NCI-H2107 treated with DMSO at 0.1 percent for 48 hours (cell line): ENCODE data around the gene ALPL.
"Not testable (repeated sequence)": the region's sequence is repeated elsewhere in the genome, so short reads cannot be mapped to it uniquely, and the experiment has no call there.

Experiments
- DNase-seq: peaks from one replicate; lab custom pipeline; 2025; ENCODE audit not compliant: unreplicated experiment; lab: John Stamatoyannopoulos, UW

ALPL gene

GRCh38 chr1:21553116-21553926 lies 44.1 kb downstream of the ALPL start:
- no peak for DNase-seq

GRCh38 chr1:21559788-21560567 lies 50.8 kb downstream of the ALPL start:
- no peak for DNase-seq

- DNase-seq: no peak
These were observed 51.9 kb downstream of the ALPL start for GRCh38 chr1:21560916-21561638.

DNA sequence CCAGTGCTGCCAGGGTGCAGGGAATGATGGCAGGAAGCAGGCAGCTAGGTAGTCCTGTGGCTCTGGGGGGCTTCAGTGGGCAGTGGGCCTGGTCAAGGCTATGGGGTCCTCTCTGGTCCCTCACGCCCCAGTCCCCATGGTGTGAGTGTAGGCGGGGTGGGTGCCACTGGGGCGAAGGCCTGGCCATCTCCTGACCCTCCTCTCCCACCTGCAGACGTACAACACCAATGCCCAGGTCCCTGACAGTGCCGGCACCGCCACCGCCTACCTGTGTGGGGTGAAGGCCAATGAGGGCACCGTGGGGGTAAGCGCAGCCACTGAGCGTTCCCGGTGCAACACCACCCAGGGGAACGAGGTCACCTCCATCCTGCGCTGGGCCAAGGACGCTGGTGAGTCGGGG lies 53.7 kb downstream of the ALPL start:
- DNase-seq: no peak

GRCh38 chr1:21563971-21564370 lies 54.7 kb downstream of the ALPL start:
- no peak for DNase-seq

GRCh38 chr1:21564521-21565095 lies 55.4 kb downstream of the ALPL start:
- no peak for DNase-seq

DNA sequence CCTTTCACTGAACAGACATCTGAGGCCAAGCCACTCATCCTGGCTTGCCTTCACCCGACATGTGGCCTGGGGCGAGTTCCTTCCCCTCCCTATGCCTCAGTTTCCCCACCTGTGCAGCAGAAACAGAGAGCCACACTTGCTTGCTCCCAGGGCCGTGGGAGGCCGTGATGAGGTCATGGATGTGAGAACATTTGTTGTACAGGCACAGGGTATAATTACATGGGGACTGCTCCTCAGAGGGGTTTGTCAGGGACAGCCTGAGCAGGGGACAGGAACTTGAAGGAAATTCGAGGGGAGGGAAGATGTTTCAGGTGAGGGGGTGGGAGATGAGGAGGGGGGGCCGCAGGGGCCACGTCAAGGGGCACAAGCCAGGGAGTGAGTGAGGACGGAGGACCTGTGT lies 56.1 kb downstream of the ALPL start:
- DNase-seq: no peak

GRCh38 chr1:21566361-21566760 lies 57.1 kb downstream of the ALPL start:
- not testable (repeated sequence) for DNase-seq

DNA sequence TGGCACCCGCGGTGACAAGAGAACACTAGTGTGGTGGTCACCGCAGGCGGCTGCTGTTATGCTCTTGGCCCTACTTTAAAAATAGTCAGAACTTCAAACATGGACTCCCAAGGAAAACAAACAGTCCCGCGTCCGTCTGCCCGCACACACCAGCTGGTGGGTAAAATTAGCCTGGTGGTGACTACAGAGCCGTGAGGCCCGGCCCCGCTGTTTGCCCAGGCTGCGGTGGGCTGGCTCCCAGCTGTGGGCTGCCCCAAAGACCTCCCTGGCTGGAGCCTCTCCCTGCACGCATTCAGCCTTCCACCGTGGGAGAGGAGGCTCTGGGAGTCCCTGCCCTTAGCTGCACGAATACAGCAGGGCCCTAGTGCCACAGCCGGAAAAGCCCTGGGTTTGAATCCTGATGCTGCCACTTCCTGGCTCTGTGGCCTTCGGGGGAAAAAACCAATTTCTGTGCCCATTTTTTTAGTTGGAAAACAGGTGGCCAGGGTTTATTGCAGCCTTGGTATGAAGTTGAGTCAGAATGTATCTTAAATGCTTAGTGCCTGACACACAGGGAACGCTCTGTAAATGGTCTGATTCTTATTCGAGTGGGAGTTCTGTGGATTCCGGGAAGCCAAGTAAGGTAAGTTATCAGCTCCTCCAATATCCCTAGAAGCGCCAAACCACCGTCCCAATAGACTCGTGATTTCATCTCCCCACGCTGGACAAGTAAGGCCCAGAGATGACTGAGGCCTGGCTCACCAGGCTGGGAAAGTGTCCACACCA lies 58.2 kb downstream of the ALPL start:
- no peak for DNase-seq

- DNase-seq: no peak
These were observed 59.0 kb downstream of the ALPL start for GRCh38 chr1:21568006-21568746.

GRCh38 chr1:21568809-21569385 lies 59.7 kb downstream of the ALPL start:
- DNase-seq: no peak

- DNase-seq: no peak
These were observed 60.8 kb downstream of the ALPL start for GRCh38 chr1:21569820-21570527.

GRCh38 chr1:21570528-21570875 lies 61.3 kb downstream of the ALPL start:
- DNase-seq: no peak

- DNase-seq: no peak
These were observed 61.7 kb downstream of the ALPL start for GRCh38 chr1:21570885-21571284.

GRCh38 chr1:21572221-21572620 lies 63.0 kb downstream of the ALPL start:
- DNase-seq: no peak

DNA sequence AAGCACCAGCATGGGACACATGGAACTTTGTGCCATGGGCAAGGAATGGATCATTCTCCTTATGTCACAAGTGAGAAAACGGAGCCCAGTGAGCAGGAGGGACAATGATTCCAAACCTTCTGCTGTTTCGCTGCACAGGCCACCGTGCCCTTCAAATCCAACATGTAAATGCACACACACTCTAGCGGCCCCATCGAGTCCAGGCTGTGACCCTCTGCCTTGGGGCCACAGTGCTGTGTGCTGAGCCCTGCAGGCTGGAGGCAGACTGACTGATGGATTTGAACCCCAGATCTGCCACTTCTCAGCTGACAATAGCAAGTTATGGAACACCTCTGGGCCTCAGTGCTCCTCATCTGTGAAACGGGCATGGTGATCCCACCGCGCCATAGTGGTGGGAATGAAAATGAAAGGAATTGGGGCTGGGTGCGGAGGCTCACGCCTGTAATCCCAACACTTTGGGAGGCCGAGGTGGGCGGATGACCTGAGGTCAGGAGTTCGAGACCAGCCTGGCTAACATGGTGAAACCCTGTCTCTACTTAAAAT lies 63.6 kb downstream of the ALPL start:
- DNase-seq: no peak

GRCh38 chr1:21573475-21573874 lies 64.3 kb downstream of the ALPL start:
- no peak for DNase-seq

DNA sequence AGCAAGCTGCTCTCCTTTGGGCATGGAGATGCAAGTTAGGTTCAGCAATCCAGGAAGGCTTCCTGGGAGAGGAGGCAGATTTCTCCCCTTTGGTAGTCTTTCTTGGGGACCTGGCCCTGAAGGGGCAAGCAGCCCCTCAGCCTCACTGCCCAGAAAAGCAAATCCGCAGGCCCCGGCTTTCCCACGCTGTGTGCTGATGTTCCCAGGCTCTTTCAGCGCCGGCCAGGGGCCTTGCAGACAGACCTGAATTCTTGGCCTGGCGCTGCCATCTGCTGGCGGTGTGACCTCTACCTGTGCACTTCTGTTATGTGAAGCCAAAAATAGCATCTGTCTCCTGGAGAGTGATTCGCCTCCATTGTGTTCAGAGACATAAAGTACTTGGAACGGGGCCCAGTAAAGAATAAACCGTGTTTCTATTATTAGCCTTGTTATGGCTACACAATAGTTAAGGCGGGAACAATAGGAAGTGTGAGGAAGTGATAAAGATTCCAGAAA lies 64.8 kb downstream of the ALPL start:
- peak; percentile 95 for DNase-seq
